HEK293 (cell line): ENCODE measurements around the gene PIGM.

ENCODE experiments used
- CTCF ChIA-PET: fragments of 350-600 bp; formaldehyde crosslinking; extraction: SDS; loops from one replicate; lab custom pipeline; 2021; ENCODE audit warnings: antibody characterized with exemption; lab: Yijun Ruan, JAX
- POLR2A ChIA-PET: fragments of 300-600 bp; formaldehyde crosslinking; extraction: SDS; loops from one replicate; lab custom pipeline; 2020; ENCODE audit warnings: antibody characterized with exemption, inconsistent platforms; lab: Yijun Ruan, JAX
- H3K27ac ChIP-seq: fragments of 200-500 bp; sonication (Bioruptor generic); 2 replicates; pipeline ENCODE4 v1.5.1; 2014; ENCODE audit warnings: low read depth, low read length, control low read depth, inconsistent platforms; ENCODE audit errors: extremely low read depth
- H3K36me3 ChIP-seq, 2 experiments: fragments of 200-500 bp in 1 of 2; sonication (Bioruptor generic) in 1 of 2; 1 replicate in 1 of 2; 2 replicates in 1 of 2; pipeline ENCODE4 v1.5.1; 2014 to 2017; ENCODE audit warnings: inconsistent platforms in 2 of 2, low read length in 2 of 2; ENCODE audit not compliant: control insufficient read depth in 2 of 2, insufficient read depth in 1 of 2
- H3K4me1 ChIP-seq: fragments of 200-500 bp; sonication (Bioruptor generic); 2 replicates; pipeline ENCODE4 v1.5.1; 2014; ENCODE audit warnings: mild to moderate bottlenecking, low read length, inconsistent platforms; ENCODE audit not compliant: control insufficient read depth, insufficient read depth
- H3K4me3 ChIP-seq: 2 replicates; pipeline ENCODE4 v1.5.1; 2011; ENCODE audit warnings: low read depth, mild to moderate bottlenecking, control low read depth, low read length, moderate library complexity
- H3K9me3 ChIP-seq: fragments of 200-500 bp; sonication (Bioruptor generic); 2 replicates; pipeline ENCODE4 v1.5.1; 2014; ENCODE audit warnings: low read depth, low read length, inconsistent platforms; ENCODE audit not compliant: control insufficient read depth, insufficient read depth
- BCL11B ChIP-seq: fragments of 450-650 bp; formaldehyde crosslinking; IDR thresholded peaks from 2 replicates; pipeline ENCODE4 v1.5.1; 2016; ENCODE audit warnings: low read depth, missing biosample characterization, missing genetic modification characterization
- EGR2 ChIP-seq: fragments of 450-650 bp; formaldehyde crosslinking; IDR thresholded peaks from 2 replicates; pipeline ENCODE4 v1.5.1; 2016; ENCODE audit warnings: low read depth, missing biosample characterization, missing genetic modification characterization
- GLIS2 ChIP-seq: fragments of 450-650 bp; formaldehyde crosslinking; IDR thresholded peaks from 2 replicates; pipeline ENCODE4 v1.5.1; 2016; ENCODE audit warnings: missing biosample characterization, missing genetic modification characterization
- HOXD13 ChIP-seq: sonication (generic); formaldehyde crosslinking; IDR thresholded peaks from 2 replicates; pipeline ENCODE4 v1.8.0; 2022; ENCODE audit warnings: missing genetic modification reagents, borderline replicate concordance
- MEIS1 ChIP-seq: sonication (generic); formaldehyde crosslinking; IDR thresholded peaks from 2 replicates; pipeline ENCODE4 v1.8.1; 2022; ENCODE audit warnings: missing genetic modification reagents, mild to moderate bottlenecking, borderline replicate concordance
- PRDM1 ChIP-seq: fragments of 450-650 bp; formaldehyde crosslinking; IDR thresholded peaks from 2 replicates; pipeline ENCODE4; 2016; ENCODE audit warnings: missing biosample characterization, missing genetic modification characterization
- SCRT1 ChIP-seq: fragments of 450-650 bp; formaldehyde crosslinking; IDR thresholded peaks from 2 replicates; pipeline ENCODE4 v1.5.1; 2016; ENCODE audit warnings: missing biosample characterization, missing genetic modification characterization, borderline replicate concordance
- SCRT2 ChIP-seq: fragments of 450-650 bp; formaldehyde crosslinking; IDR thresholded peaks from 2 replicates; pipeline ENCODE4 v1.5.1; 2016; ENCODE audit warnings: missing biosample characterization, missing genetic modification characterization
- ZBTB48 ChIP-seq: fragments of 450-650 bp; formaldehyde crosslinking; IDR thresholded peaks from 2 replicates; pipeline ENCODE4 v1.5.1; 2016; ENCODE audit warnings: missing biosample characterization, missing genetic modification characterization
- ZFHX2 ChIP-seq: fragments of 450-650 bp; formaldehyde crosslinking; conservative IDR thresholded peaks from 2 replicates; pipeline ENCODE4 v1.5.1; 2016; ENCODE audit warnings: missing biosample characterization, missing genetic modification characterization
- ZFP41 ChIP-seq: fragments of 450-650 bp; formaldehyde crosslinking; IDR thresholded peaks from 2 replicates; pipeline ENCODE4 v1.5.1; 2016; ENCODE audit warnings: missing biosample characterization, missing genetic modification characterization, borderline replicate concordance
- ZNF140 ChIP-seq: fragments of 450-650 bp; formaldehyde crosslinking; IDR thresholded peaks from 2 replicates; pipeline ENCODE4 v1.5.1; 2016; ENCODE audit warnings: missing biosample characterization, missing genetic modification characterization
- ZNF16 ChIP-seq: fragments of 450-650 bp; formaldehyde crosslinking; IDR thresholded peaks from 2 replicates; pipeline ENCODE4 v1.5.1; 2016; ENCODE audit warnings: low read depth, missing biosample characterization, missing genetic modification characterization
- ZNF473 ChIP-seq: fragments of 450-650 bp; formaldehyde crosslinking; IDR thresholded peaks from 2 replicates; pipeline ENCODE4 v1.5.1; 2017; ENCODE audit warnings: missing biosample characterization, missing genetic modification characterization
- ZNF561 ChIP-seq: fragments of 450-650 bp; IDR thresholded peaks from 2 replicates; pipeline ENCODE4 v1.5.1; 2018; ENCODE audit warnings: missing biosample characterization, missing genetic modification characterization, borderline replicate concordance
- ZNF654 ChIP-seq: fragments of 450-650 bp; formaldehyde crosslinking; IDR thresholded peaks from 2 replicates; pipeline ENCODE4 v1.5.1; 2016; ENCODE audit warnings: low read depth, missing biosample characterization, missing genetic modification characterization
- ZNF660 ChIP-seq: fragments of 450-650 bp; IDR thresholded peaks from 2 replicates; pipeline ENCODE4 v1.5.1; 2018; ENCODE audit warnings: missing biosample characterization, mild to moderate bottlenecking, missing genetic modification characterization
- ZNF768 ChIP-seq: fragments of 450-650 bp; formaldehyde crosslinking; IDR thresholded peaks from 2 replicates; pipeline ENCODE4 v1.5.1; 2018; ENCODE audit warnings: missing biosample characterization, mild to moderate bottlenecking, missing genetic modification characterization
- ZNF791 ChIP-seq: fragments of 450-650 bp; formaldehyde crosslinking; IDR thresholded peaks from 2 replicates; pipeline ENCODE4 v1.5.1; 2016; ENCODE audit warnings: missing biosample characterization, missing genetic modification characterization
- ZNF792 ChIP-seq: fragments of 450-650 bp; formaldehyde crosslinking; IDR thresholded peaks from 2 replicates; pipeline ENCODE4 v1.5.1; 2016; ENCODE audit warnings: missing biosample characterization, missing genetic modification characterization
- ZSCAN30 ChIP-seq: fragments of 450-650 bp; IDR thresholded peaks from 2 replicates; pipeline ENCODE4 v1.5.1; 2018; ENCODE audit warnings: missing biosample characterization, mild to moderate bottlenecking, missing genetic modification characterization, moderate library complexity
- ZXDB ChIP-seq: fragments of 450-650 bp; formaldehyde crosslinking; IDR thresholded peaks from 2 replicates; pipeline ENCODE4 v1.5.1; 2016; ENCODE audit warnings: missing biosample characterization, missing genetic modification characterization
- TF ChIP-seq, protein P1 (sequence below): fragments of 450-650 bp; formaldehyde crosslinking; IDR thresholded peaks from 2 replicates; pipeline ENCODE4 v1.5.1; 2016; ENCODE audit warnings: missing biosample characterization, missing genetic modification characterization
- TF ChIP-seq, protein P2 (sequence below): fragments of 450-650 bp; IDR thresholded peaks from 2 replicates; pipeline ENCODE4 v1.5.1; 2018; ENCODE audit warnings: missing biosample characterization, mild to moderate bottlenecking, missing genetic modification characterization
- TF ChIP-seq, protein P3 (sequence below): fragments of 450-650 bp; formaldehyde crosslinking; IDR thresholded peaks from 2 replicates; pipeline ENCODE4 v1.5.1; 2016; ENCODE audit warnings: missing biosample characterization, missing genetic modification characterization
- TF ChIP-seq, protein P4 (sequence below): fragments of 450-650 bp; formaldehyde crosslinking; IDR thresholded peaks from 2 replicates; pipeline ENCODE4 v1.5.1; 2016; ENCODE audit warnings: missing biosample characterization, missing genetic modification characterization

The PIGM gene

DNA sequence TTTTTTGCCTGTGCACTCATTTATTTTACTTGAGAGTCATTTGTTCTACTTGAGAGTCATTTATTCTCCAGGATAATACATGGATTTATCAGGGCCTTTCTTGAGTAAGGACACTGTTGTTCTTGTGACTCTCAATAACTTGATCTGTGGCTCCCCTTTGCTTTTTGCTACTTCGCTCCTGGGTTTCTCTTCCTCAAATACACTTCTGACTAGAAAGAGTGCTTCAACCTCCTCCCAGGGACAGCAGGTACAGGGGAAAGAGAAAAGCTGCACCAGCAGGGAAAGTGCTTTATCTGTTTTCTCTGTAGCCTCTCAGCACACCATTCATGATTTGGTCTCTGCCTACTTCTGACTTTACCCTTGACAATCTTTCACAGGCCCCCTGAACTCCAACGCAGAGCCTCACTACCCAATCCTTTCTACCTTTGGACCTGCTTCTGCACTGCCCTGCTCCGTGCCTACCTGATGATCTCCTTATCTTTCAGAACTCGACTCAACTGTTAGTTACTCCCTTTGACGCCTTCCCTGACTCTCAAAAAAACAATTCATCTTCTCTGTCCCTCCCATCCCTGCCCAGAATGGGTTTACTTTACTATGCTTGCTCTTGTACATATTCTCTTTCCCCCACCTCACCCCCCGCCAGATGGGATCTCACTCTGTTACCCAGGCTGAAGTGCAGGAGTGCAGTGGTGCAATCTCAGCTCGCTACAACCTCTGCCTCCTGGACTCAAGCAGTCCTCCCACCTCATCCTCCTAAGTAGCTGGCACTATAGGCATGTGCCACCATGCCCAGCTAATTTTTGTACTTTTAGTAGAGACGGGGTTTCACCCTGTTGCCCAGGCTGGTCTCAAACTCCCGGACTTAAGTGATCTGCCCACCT is 15.6 kb upstream of the PIGM start:
- ChIA-PET POLR2A (no interaction called here), CTCF (interaction anchor here (0.6 to 25.0 kb wide), 24 partner anchors 7 to 351 kb away, joined by 3 to 541 read pairs (median 5); partner anchors contain the start of genes IGSF8, KCNJ9 and PIGM)
- no peaks in the 10 kb centered on the region for H3K36me3 ChIP-seq
- H3K4me1 ChIP-seq = no peaks in the 10 kb centered on the region
- H3K9me3 ChIP-seq = no peaks in the 10 kb centered on the region
- no peak overlapping the region for H3K27ac ChIP-seq
- H3K4me3 ChIP-seq = no peak overlapping the region
- TF ChIP-seq BCL11B (tag by site-specific recombination) (no peak), ZNF654 (tag by site-specific recombination) (no peak), ZSCAN30 (tag by site-specific recombination) (no peak), ZNF16 (tag by site-specific recombination) (no peak), ZFP41 (tag by site-specific recombination) (no peak), ZNF561 (no peak), HOXD13 (CRISPR knock-in tag) (no peak), PRDM1 (tag by site-specific recombination) (0 out of 2 replicates have a peak, but pooled peaks have one; percentile 13), ZNF473 (tag by site-specific recombination) (no peak), ZNF768 (tag by site-specific recombination) (0 out of 2 replicates have a peak, but pooled peaks have one; percentile 1), ZNF140 (tag by site-specific recombination) (no peak)

DNA sequence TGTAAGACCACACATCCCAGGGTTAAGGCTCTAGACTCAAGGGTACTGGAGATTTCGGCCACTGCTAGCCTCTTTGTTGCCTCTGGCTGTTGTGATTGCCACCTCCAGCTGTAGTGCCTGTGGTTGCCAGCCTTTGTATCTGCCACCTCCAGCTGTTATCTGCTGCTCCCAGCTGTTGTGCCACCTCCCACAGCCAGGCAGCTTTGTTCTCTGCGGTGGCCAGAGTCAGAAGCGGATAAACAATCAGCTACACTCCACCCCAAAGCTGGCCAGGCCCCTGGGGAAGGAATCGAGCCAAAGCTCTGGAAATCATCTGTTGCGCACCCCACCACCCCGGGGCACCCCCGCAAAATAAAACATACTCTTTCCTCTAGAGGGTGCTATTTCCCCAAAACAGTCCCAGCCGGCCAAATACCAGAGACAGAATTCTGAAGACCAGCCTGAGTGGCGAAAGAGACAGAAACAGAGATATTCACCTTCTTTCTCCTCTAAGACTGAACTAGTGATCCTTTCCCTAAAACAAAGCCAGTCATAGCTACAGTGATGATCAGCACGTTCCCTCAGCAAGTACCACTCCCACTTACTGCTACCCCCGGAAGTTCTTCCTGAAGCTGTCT is 14.8 kb upstream of the PIGM start:
- H3K9me3 ChIP-seq = no peaks in the 10 kb centered on the region
- POLR2A ChIA-PET = no interaction called here
- H3K36me3 ChIP-seq = no peaks in the 10 kb centered on the region
- no peak overlapping the region for H3K27ac ChIP-seq
- H3K4me3 ChIP-seq = no peak overlapping the region
- CTCF ChIA-PET = interaction anchor here (0.6 to 25.0 kb wide), 29 partner anchors 8 to 506 kb away, joined by 3 to 541 read pairs (median 6); partner anchors contain the start of genes IGSF8, KCNJ9 and PIGM
- no peaks in the 10 kb centered on the region for H3K4me1 ChIP-seq
- TF ChIP-seq ZNF660 (tag by site-specific recombination) (peak; percentile 25; the same call in 1 of the 2 replicates), SCRT2 (peak; percentile 99), ZNF791 (tag by site-specific recombination) (no peak), ZFHX2 (tag by site-specific recombination) (peak; percentile 96), EGR2 (tag by site-specific recombination) (peak; percentile 94), GLIS2 (tag by site-specific recombination) (peak; percentile 75), SCRT1 (tag by site-specific recombination) (peak; percentile 96), MEIS1 (no peak), ZNF768 (tag by site-specific recombination) (peak; percentile 81), ZNF792 (tag by site-specific recombination) (no peak), ZXDB (tag by site-specific recombination) (no peak), ZBTB48 (tag by site-specific recombination) (no peak)
- TF ChIP-seq, protein P1, sequence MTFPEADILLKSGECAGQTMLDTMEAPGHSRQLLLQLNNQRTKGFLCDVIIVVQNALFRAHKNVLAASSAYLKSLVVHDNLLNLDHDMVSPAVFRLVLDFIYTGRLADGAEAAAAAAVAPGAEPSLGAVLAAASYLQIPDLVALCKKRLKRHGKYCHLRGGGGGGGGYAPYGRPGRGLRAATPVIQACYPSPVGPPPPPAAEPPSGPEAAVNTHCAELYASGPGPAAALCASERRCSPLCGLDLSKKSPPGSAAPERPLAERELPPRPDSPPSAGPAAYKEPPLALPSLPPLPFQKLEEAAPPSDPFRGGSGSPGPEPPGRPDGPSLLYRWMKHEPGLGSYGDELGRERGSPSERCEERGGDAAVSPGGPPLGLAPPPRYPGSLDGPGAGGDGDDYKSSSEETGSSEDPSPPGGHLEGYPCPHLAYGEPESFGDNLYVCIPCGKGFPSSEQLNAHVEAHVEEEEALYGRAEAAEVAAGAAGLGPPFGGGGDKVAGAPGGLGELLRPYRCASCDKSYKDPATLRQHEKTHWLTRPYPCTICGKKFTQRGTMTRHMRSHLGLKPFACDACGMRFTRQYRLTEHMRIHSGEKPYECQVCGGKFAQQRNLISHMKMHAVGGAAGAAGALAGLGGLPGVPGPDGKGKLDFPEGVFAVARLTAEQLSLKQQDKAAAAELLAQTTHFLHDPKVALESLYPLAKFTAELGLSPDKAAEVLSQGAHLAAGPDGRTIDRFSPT (tag by site-specific recombination) = 0 out of 2 replicates have a peak, but pooled peaks have one; percentile 19
- TF ChIP-seq, protein P2, sequence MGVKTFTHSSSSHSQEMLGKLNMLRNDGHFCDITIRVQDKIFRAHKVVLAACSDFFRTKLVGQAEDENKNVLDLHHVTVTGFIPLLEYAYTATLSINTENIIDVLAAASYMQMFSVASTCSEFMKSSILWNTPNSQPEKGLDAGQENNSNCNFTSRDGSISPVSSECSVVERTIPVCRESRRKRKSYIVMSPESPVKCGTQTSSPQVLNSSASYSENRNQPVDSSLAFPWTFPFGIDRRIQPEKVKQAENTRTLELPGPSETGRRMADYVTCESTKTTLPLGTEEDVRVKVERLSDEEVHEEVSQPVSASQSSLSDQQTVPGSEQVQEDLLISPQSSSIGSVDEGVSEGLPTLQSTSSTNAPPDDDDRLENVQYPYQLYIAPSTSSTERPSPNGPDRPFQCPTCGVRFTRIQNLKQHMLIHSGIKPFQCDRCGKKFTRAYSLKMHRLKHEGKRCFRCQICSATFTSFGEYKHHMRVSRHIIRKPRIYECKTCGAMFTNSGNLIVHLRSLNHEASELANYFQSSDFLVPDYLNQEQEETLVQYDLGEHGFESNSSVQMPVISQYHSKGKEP (tag by site-specific recombination) = no peak
- TF ChIP-seq, protein P3, sequence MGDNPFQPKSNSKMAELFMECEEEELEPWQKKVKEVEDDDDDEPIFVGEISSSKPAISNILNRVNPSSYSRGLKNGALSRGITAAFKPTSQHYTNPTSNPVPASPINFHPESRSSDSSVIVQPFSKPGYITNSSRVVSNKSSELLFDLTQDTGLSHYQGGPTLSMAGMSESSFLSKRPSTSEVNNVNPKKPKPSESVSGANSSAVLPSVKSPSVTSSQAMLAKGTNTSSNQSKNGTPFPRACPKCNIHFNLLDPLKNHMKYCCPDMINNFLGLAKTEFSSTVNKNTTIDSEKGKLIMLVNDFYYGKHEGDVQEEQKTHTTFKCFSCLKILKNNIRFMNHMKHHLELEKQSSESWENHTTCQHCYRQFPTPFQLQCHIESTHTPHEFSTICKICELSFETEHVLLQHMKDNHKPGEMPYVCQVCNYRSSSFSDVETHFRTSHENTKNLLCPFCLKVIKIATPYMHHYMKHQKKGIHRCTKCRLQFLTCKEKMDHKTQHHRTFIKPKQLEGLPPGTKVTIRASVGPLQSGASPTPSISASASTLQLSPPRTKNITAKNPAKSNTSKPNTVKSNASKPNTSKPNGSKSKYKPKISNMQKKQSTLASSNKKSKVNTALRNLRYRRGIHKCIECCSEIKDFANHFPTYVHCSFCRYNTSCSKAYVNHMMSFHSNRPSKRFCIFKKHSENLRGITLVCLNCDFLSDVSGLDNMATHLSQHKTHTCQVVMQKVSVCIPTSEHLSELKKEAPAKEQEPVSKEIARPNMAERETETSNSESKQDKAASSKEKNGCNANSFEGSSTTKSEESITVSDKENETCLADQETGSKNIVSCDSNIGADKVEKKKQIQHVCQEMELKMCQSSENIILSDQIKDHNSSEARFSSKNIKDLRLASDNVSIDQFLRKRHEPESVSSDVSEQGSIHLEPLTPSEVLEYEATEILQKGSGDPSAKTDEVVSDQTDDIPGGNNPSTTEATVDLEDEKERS (tag by site-specific recombination) = no peak
- TF ChIP-seq, protein P4, sequence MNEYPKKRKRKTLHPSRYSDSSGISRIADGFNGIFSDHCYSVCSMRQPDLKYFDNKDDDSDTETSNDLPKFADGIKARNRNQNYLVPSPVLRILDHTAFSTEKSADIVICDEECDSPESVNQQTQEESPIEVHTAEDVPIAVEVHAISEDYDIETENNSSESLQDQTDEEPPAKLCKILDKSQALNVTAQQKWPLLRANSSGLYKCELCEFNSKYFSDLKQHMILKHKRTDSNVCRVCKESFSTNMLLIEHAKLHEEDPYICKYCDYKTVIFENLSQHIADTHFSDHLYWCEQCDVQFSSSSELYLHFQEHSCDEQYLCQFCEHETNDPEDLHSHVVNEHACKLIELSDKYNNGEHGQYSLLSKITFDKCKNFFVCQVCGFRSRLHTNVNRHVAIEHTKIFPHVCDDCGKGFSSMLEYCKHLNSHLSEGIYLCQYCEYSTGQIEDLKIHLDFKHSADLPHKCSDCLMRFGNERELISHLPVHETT = no peak
